ENCODE data around the gene TAS2R5.

The TAS2R5 gene

DNA sequence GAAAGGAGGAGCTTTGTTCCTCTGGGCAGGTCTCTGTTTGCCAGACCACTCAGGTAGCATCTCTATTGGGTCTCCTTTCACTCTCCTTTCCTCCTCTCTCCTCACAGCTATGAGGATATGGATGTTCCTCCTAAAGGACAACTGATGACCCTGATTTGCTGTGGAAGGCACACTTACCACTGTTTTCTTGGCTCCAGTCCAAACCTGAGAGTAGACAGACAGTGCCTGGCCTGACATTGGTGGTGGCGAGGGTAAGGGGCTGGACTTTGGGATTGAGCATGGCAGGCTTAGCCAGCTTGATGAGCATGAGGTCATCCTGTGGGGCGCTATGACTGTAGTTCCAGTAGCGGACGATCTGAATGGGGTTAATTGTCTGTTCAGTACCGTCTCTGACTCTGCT, 47.7 kb downstream of the TAS2R5 start:
- no peaks in the 10 kb centered on the region for H3K9me3 ChIP-seq (ENCODE audit: control insufficient read depth, insufficient read depth, low read length)
- no peaks in the 10 kb centered on the region for H3K4me1 ChIP-seq (ENCODE audit: insufficient read depth, low read length)
- H3K36me3 ChIP-seq (ENCODE audit: insufficient read depth, low read length) = no peaks in the 10 kb centered on the region
- no peak overlapping the region for H3K9ac ChIP-seq (ENCODE audit: low read depth, low read length)

DNA sequence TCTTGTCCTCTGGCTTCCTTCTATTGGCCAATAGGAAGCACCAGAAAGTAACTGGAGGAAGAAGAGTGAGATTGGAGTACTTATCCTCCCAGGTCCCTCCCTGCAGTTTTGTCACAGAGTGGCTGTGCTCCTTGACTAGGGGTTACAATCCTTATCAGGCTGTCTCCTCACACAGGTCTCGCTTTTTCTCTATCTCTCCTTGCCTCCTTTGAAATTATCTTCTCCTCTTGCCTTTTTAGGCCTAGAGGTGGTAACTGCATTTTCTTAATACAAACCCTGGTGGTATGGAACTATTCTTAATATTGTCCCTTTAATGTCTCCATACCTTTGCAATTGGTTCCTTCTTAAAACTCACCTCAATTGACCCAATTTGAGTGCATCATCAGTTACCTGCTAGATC, 48.6 kb downstream of the TAS2R5 start:
- no peaks in the 10 kb centered on the region for H3K4me1 ChIP-seq (ENCODE audit: insufficient read depth, low read length)
- no peak overlapping the region for H3K9ac ChIP-seq (ENCODE audit: low read depth, low read length)
- no peaks in the 10 kb centered on the region for H3K9me3 ChIP-seq (ENCODE audit: control insufficient read depth, insufficient read depth, low read length)
- H3K36me3 ChIP-seq (ENCODE audit: insufficient read depth, low read length) = no peaks in the 10 kb centered on the region

DNA sequence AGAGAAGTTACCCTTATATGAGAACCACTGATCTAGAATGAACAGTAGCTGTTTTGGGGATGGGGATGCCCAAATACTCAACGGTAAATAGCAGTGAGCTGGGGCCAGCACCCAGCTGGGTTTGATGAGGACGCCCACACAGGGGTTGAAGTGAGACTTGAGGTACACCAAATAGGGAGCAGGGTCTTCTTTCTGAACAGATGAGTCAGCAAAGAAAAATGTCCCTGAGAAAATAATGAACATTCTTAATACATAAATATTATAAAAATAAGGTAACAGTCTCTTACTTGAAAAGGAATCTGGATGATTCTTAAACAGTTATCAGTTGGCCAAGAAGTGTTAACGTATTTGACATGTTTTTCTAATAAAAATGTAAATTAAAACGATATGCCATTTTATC, 49.2 kb downstream of the TAS2R5 start:
- no peak overlapping the region for H3K9ac ChIP-seq (ENCODE audit: low read depth, low read length)
- no peaks in the 10 kb centered on the region for H3K36me3 ChIP-seq (ENCODE audit: insufficient read depth, low read length)
- no peaks in the 10 kb centered on the region for H3K4me1 ChIP-seq (ENCODE audit: insufficient read depth, low read length)
- no peaks in the 10 kb centered on the region for H3K9me3 ChIP-seq (ENCODE audit: control insufficient read depth, insufficient read depth, low read length)

DNA sequence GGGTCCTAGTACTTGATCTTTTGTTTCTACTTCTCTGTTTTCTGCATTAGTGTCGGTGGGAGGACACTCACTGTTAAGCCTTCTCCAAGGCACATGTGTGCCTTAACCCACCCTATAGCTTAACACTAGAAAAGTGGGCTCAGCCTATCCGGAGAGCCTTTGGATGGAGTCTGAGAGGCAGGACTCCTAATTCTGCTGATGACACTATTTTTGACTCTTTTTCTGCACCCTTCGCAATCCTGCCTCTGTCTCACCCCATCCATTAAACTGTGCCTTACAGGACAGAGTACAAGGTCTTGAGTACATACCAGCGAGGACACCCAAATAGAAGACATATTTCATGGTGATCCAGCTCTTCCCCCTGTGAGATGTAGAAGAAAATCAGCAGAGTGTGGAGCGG, 50.7 kb downstream of the TAS2R5 start:
- H3K4me1 ChIP-seq (ENCODE audit: insufficient read depth, low read length) = no peaks in the 10 kb centered on the region
- H3K9me3 ChIP-seq (ENCODE audit: control insufficient read depth, insufficient read depth, low read length) = no peaks in the 10 kb centered on the region
- H3K9ac ChIP-seq (ENCODE audit: low read depth, low read length) = no peak overlapping the region

More for the DNA sequence above, 50.7 kb downstream of the TAS2R5 start:
- H3K36me3 ChIP-seq (ENCODE audit: insufficient read depth, low read length) = no peaks in the 10 kb centered on the region
